ENCODE results near the gene TREML1.

Gene TREML1

GRCh38 chr6:41164551-41165120 lies 10.5 kb upstream of the TREML1 start:
- H3K4me1 ChIP-seq: no peaks in the 10 kb centered on the region
- TF ChIP-seq, protein P1, sequence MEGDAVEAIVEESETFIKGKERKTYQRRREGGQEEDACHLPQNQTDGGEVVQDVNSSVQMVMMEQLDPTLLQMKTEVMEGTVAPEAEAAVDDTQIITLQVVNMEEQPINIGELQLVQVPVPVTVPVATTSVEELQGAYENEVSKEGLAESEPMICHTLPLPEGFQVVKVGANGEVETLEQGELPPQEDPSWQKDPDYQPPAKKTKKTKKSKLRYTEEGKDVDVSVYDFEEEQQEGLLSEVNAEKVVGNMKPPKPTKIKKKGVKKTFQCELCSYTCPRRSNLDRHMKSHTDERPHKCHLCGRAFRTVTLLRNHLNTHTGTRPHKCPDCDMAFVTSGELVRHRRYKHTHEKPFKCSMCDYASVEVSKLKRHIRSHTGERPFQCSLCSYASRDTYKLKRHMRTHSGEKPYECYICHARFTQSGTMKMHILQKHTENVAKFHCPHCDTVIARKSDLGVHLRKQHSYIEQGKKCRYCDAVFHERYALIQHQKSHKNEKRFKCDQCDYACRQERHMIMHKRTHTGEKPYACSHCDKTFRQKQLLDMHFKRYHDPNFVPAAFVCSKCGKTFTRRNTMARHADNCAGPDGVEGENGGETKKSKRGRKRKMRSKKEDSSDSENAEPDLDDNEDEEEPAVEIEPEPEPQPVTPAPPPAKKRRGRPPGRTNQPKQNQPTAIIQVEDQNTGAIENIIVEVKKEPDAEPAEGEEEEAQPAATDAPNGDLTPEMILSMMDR (IDR thresholded peaks at IDR 0.05): no peak
- H3K9ac ChIP-seq: no peak overlapping the region
- no peaks in the 10 kb centered on the region for H3K27me3 ChIP-seq (ENCODE audit: control insufficient read depth, insufficient read depth, low read length)
- H3K36me3 ChIP-seq (ENCODE audit: control insufficient read depth, insufficient read depth, low read length): no peaks in the 10 kb centered on the region
- no peak overlapping the region for H3K4me2 ChIP-seq (ENCODE audit: low read length)
- H2AFZ ChIP-seq: no peak overlapping the region
- no peaks in the 10 kb centered on the region for H3K9me3 ChIP-seq (ENCODE audit: control insufficient read depth, low read length)
- no peak overlapping the region for H3K4me3 ChIP-seq (ENCODE audit: low read depth, low read length)
- H3K27ac ChIP-seq: no peak overlapping the region
- no peaks in the 10 kb centered on the region for H3K79me2 ChIP-seq

- Histone ChIP-seq H3K36me3 (ENCODE audit: control insufficient read depth, insufficient read depth, low read length) (no peaks in the 10 kb centered on the region), H3K4me1 (no peaks in the 10 kb centered on the region), H3K4me2 (ENCODE audit: low read length) (no peak overlapping the region), H3K9ac (no peak overlapping the region), H3K79me2 (no peaks in the 10 kb centered on the region), H3K9me3 (ENCODE audit: control insufficient read depth, low read length) (no peaks in the 10 kb centered on the region), H3K4me3 (ENCODE audit: low read depth, low read length) (no peak overlapping the region), H2AFZ (no peak overlapping the region), H3K27ac (no peak overlapping the region), H3K27me3 (ENCODE audit: control insufficient read depth, insufficient read depth, low read length) (no peaks in the 10 kb centered on the region)
- TF ChIP-seq, protein P1 (IDR thresholded peaks at IDR 0.05): no peak
Observed at GRCh38 chr6:41163419-41163717, 9.2 kb upstream of the TREML1 start.

DNA sequence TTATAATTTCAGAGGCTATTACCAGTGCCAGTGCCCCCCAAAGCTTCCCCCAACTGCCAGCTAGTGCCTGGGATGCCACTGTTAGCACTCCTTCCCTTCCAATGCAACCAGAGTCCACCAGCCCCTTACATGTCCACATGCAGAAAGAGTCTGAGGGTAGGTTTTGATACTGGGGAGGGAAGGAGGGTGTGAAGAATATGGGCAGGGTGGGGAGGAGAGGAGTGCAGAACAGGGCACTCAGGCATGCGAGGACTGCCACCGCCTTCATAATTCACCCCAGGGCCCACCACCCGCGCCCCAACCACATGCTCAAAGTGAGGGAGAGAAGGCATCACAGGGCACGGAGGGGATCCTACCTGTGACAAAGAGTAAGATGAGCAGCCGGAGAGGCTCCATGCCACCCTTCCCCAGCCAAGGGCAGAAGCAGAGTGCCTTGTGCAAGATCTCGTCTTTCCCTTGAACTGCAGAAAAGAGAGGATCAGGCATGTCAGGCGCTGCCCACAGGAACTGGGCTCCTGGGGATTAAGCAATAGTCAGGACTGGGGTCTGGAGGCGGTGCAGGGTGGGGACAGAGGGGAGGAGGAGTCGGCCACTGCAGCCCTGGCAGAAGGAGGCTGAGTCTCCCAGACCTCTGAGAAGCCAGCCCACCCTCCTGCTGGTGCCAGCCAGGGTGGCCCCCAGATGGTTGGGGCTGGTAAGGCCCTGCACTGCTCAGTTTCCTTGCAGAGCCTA lies 8.7 kb upstream of the TREML1 start, which contains the start of gene TREM2:
TSS of gene TREM2 (minus strand) at position 430 of the 732 bp plus-strand sequence. CDS start at position 396, 34 bp downstream.
- H3K79me2 ChIP-seq: no peaks in the 10 kb centered on the region
- H3K36me3 ChIP-seq (ENCODE audit: control insufficient read depth, insufficient read depth, low read length): no peaks in the 10 kb centered on the region
- H3K4me1 ChIP-seq: no peaks in the 10 kb centered on the region
- H3K4me3 ChIP-seq (ENCODE audit: low read depth, low read length): no peak within 1 kb of the TSS
- TF ChIP-seq, protein P1 (IDR thresholded peaks at IDR 0.05): no peak
- no peaks in the 10 kb centered on the region for H3K27me3 ChIP-seq (ENCODE audit: control insufficient read depth, insufficient read depth, low read length)
- H3K4me2 ChIP-seq (ENCODE audit: low read length): no peak within 1 kb of the TSS
- no peak within 1 kb of the TSS for H2AFZ ChIP-seq
- no peaks in the 10 kb centered on the region for H3K9me3 ChIP-seq (ENCODE audit: control insufficient read depth, low read length)
- H3K27ac ChIP-seq: no peak within 1 kb of the TSS
- H3K9ac ChIP-seq: no peak within 1 kb of the TSS

DNA sequence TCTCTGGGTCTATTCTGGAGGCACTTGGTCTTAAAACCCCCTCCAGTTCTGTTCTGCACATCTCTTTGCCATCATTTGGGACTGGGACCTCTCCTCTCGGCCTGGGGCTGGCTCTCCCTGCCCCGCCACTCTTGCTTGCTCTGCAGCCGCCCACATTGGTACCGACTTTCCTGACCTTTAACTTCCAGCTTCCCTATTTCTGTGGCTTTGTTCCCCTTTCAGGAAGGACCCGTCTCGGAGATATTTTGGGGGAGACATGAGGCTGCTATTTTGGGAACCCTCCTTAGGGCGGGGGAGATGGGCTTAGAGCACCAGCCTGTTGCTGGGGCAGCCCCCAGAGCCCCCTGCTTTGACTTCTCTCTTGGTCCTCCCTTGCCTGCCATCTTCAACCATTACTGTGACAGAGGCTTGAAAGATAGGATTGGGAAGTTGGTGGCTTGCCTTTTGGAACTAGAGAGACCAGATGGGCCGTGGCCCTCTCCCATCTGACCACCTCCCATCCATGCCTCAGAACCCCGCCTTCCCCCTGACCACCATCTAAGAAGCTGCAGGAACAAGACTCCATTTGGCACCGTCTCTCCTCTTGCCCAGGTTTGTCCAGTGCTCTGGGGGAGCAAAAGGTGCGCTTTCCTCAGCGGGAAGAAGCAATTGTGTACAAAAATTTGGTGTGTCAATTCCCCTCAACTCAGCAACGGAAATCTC lies 7.9 kb upstream of the TREML1 start:
- no peak overlapping the region for H3K27ac ChIP-seq
- H3K36me3 ChIP-seq (ENCODE audit: control insufficient read depth, insufficient read depth, low read length): no peaks in the 10 kb centered on the region
- no peaks in the 10 kb centered on the region for H3K9me3 ChIP-seq (ENCODE audit: control insufficient read depth, low read length)
- no peak overlapping the region for H3K4me3 ChIP-seq (ENCODE audit: low read depth, low read length)
- TF ChIP-seq, protein P1 (IDR thresholded peaks at IDR 0.05): no peak
- H3K4me1 ChIP-seq: no peaks in the 10 kb centered on the region
- H3K79me2 ChIP-seq: no peaks in the 10 kb centered on the region
- no peaks in the 10 kb centered on the region for H3K27me3 ChIP-seq (ENCODE audit: control insufficient read depth, insufficient read depth, low read length)
- no peak overlapping the region for H2AFZ ChIP-seq
- no peak overlapping the region for H3K9ac ChIP-seq
- H3K4me2 ChIP-seq (ENCODE audit: low read length): no peak overlapping the region

All from parathyroid adenoma (tissue), 2 donors.